Astrocyte (in vitro differentiated cells and primary cell): ENCODE results near the gene ASXL1.
"Not testable (repeated sequence)": the region's sequence is repeated elsewhere in the genome, so short reads cannot be mapped to it uniquely, and the experiment has no call there.

Experiments
- EZH2 ChIP-seq: IDR thresholded peaks from 2 replicates; pipeline ENCODE4 v1.6.1; 2012; ENCODE audit warnings: mild to moderate bottlenecking, low read length, inconsistent platforms; ENCODE audit not compliant: insufficient read depth
- TF ChIP-seq, protein P1 (sequence below): IDR thresholded peaks from 2 replicates; pipeline ENCODE4 v1.5.1; 2011; ENCODE audit warnings: low read depth, mild to moderate bottlenecking, inconsistent platforms, low read length, moderate library complexity; ENCODE audit not compliant: insufficient read depth

DNA sequence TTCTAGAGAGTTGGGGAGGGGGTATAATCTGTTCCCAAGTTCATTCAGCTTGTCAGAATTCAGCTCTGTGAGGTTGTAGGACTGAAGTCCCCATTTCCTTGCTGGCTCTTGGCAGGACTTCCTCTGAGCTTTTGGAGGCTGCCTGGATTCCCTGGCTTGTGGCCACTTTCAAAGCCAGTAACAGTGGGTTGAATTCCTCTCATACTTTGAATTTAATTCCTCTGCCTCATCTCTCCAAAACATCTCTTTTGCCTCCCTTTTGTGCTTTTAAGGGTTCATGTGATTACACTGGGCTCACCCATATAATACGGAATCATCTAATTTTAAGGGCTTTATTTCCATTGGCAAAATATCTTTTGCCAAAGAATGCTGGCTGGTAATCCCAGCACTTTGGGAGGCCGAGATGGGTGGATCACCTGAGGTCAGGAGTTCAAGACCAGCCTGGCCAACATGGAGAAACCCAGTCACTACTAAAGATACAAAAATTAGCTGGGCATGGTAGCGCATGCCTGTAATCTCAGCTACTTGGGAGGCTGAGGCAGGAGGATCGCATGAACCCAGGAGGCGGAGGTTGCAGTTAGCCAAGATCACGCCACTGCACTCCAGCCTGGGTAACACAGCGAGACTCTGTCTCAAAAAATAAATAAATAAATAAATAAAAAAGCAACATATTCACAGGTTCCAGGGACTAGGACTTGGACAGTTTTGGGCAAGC, 2.1 kb upstream of the ASXL1 start:
- TF ChIP-seq EZH2, result not testable (repeated sequence)
- TF ChIP-seq, protein P1, sequence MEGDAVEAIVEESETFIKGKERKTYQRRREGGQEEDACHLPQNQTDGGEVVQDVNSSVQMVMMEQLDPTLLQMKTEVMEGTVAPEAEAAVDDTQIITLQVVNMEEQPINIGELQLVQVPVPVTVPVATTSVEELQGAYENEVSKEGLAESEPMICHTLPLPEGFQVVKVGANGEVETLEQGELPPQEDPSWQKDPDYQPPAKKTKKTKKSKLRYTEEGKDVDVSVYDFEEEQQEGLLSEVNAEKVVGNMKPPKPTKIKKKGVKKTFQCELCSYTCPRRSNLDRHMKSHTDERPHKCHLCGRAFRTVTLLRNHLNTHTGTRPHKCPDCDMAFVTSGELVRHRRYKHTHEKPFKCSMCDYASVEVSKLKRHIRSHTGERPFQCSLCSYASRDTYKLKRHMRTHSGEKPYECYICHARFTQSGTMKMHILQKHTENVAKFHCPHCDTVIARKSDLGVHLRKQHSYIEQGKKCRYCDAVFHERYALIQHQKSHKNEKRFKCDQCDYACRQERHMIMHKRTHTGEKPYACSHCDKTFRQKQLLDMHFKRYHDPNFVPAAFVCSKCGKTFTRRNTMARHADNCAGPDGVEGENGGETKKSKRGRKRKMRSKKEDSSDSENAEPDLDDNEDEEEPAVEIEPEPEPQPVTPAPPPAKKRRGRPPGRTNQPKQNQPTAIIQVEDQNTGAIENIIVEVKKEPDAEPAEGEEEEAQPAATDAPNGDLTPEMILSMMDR, result not testable (repeated sequence)
